HG03159 (cell line): ENCODE measurements around the gene TNPO1.

ENCODE experiments used
- ATAC-seq: cut with Tn5 transposase; IDR thresholded peaks from one replicate; pipeline ENCODE4 v1.9.1; 2021; ENCODE audit warnings: mild to moderate bottlenecking, moderate library complexity; ENCODE audit not compliant: unreplicated experiment

TNPO1 gene

DNA sequence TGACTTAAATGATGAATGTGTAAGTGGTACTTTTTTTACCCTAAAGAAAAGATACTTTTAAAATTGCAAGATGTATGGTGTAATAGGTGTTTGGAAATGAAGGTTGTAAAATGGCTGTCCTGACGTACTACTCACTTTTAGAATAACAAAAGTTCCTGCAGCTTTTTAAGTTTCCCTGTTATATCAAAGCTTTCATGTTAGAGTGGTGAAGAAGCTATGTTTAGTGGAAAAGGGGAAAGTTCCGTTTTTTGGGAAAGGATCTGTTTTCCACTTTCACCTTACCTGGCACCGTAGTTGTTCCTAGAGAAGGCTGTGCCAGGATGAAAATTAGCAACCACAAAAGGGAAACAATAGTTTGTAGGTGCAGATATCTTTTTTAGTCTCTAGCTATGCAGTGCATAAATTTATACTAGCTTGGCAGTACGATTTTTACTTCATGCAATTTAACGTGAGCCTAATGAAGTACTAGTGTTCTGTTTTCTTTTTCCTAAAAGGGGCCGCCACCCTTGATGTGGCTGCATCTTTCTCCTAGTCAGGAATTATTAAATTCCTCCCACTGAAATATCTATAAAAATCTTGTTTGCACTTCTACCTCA is 1.3 kb downstream of the TNPO1 start:
- no peak for ATAC-seq

DNA sequence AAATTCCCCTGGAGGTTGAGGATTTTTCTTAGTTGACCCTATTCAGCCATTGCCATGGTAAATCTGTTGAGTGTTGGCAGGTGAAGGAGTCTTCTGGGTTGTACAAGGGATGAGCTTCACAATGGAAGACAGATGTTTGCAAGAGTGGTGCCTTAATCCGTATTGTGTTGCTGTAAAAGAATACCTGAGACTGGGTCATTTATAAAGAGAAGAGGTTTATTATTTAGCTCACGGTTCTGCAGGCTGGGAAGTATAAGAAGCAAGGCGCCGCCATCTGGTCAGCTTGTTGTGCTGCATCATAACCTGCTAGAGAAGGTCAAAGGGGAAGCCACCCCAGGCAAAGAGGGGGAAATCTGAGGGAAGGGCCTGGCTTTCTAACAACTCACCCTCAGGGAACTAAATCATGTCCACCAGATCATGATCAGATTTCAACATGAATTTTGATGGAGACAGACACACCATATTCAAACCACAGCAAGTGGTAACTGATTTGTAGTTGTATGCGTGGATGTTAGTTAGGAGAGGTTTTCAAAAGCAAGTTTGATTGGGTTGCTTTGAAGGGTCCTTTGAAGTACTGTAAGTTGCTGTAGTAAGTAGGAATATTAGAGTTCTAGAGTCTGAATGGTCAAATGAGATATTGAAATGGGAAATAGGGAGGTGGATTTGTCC is 2.5 kb downstream of the TNPO1 start:
- peak; percentile 31 for ATAC-seq

DNA sequence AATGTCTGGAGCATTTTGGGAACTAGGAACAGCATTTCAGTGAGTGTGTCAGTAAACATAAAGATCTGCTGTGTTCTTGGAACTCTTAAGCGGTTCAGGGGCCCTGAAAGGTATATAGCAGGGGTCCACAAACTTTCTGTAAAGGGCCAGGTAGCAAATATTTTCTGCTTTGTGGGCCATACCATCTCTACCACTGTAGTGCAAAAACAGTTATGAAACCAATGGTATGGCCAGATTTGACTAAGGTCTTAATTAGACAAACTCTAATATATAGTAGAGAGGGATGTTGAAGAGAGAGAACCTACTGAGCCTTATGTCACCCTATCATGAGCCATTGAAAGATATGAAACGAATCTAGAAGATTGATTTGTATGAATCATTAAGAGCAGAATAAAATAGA is 5.3 kb downstream of the TNPO1 start:
- ATAC-seq = no peak

DNA sequence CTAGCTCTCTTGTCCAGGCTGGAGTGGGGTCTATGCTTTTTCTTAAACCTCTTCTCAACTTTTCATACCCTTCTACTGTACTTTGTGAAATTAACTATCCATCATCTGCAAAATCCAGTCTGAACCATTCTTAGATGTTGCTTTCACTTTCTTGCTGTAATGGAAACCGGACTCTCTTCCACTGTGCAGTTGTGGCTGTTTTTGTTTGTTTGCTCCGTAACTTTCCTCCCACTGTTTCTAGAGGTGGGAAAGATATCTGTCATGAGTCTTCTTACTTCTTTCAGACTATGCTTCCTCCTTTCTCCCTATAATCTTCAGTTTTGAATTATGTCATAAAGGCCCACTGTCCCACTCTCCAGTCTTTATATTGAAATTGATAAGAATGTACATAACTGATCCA is 6.5 kb downstream of the TNPO1 start:
- ATAC-seq = no peak

DNA sequence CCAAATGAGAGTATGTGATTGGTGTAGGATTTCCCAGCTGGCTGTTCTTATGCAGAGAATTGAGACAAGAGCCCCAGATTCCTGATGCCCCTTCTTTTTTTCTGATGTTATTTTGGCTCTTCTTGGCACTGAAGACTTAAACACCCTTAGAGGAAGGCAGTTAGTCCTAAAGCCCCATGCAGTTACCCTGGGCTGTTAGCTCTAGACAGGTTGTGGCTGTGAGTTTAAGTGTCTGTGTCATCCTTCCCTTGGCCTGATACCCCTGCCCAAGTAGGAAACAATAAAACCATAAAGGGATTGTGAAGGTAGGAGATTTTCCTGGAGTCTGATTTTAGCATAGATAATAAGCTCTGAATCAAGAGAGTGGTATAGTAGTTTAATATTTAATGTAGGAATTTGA is 13.2 kb downstream of the TNPO1 start:
- ATAC-seq = no peak

DNA sequence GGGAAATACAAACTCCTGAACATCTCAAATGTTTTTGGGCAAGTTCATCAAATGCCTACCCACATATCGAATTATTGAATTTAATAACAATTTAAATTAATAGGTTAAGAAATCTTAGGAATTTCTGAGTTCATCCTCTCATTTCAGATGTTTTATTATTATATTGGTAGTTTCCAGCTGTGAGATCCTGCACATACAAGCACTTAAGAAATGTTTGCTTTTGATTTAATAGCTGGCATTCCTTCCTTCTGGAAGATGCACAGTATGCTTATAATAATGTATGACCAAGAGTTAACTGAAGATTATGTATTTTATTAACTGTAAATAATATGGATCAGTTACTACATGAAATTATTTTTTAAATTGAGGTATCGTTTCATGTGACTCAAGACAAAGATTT is 13.9 kb downstream of the TNPO1 start:
- ATAC-seq = no peak

DNA sequence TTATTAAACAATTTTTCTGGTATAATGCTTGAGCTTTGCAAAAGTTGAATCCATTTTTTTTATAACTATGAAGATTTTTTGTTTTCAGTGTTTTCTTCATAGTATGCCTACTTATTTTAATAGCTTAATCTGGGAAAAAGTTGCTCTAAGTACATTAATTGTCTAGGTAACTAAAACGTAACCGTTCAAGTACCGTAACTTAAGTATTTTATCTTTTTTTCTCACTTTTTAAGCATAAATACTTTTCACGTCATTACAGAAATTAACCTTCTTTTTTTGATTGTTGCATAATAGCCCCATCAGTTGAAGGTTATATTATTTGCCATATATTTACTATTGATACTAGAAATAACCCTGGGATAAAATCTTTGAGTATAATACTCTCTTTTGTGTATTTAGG is 15.2 kb downstream of the TNPO1 start:
- no peak for ATAC-seq

DNA sequence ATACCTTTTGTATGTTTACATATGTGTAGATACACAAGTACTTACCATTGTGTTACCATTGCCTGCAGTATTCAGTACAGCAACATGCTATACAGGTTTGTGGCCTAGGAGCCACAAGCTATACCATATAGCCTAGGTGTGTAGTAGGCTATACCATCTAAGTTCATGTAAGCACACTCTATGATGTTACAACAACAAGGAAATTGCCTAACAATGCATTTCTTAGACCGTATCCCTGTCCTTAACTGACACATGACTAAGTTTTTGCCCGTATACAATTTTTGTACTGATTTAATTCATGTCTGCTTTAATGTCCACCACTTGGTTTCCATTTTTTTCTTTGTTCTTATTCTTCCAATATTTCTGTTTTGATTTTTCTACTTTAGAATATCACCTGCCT is 18.5 kb downstream of the TNPO1 start:
- no peak for ATAC-seq

DNA sequence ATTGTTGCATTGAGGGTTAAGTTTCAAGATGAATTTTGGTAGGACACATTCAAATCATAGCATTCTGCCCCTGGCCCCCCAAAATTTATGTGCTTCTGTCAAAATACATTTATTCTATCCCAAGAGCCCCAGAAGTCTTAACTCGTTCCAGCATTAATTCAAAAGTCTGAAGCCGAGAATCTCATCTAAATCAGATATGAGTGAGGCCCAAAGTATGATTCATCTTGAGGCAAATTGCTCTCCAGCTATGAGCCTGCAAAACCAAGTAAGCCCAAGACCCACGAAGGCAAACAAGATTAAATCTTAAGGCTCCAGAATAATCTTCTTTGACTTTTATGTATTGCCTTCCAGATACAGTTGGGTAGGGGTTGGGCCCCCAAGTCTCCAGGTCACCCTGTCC is 19.2 kb downstream of the TNPO1 start:
- ATAC-seq = no peak

DNA sequence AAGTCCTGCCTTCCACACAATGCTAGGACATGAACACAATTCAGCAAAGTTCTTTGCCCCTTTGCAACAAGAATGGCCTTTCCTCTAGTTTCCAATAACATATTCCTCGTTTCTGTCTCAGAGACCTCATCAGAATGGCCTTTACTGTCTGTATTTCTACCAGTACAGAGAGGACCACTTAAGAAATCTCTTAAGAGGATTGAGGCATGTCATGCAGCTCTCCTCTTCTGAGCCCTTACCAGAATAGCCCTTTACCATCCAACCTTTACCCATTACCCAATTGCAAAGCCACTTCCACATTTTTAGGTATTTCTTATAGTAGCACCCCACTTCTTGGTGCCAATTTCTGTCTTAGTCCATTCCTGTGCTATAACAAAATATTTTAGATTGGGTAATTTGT is 20.3 kb downstream of the TNPO1 start:
- ATAC-seq = no peak

DNA sequence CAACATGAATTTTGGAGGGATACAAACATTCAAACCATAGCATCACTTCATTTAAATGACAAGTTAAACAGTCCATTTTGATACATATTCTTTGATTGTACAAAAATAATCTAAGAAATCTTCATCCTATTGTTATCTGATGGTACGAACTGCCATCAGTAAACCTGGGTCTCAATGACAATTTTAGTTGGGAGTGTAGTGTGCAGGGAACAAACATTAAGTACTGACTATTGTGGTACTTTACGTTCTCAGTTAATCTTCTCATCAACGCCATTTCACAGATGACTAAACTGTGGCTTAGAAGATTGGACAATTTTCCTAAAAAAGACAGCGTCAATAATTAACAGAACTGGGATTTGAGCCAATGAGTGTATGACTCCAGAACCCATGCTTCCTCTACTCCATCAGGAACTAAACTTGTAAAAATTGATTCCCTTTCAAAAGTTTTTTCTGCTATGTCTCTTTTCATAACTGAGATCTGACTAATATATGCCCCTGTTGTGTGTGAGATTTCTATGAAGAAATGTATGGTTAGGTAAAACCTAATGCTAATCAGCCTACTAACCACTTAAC is 21.1 kb downstream of the TNPO1 start:
- ATAC-seq = no peak

DNA sequence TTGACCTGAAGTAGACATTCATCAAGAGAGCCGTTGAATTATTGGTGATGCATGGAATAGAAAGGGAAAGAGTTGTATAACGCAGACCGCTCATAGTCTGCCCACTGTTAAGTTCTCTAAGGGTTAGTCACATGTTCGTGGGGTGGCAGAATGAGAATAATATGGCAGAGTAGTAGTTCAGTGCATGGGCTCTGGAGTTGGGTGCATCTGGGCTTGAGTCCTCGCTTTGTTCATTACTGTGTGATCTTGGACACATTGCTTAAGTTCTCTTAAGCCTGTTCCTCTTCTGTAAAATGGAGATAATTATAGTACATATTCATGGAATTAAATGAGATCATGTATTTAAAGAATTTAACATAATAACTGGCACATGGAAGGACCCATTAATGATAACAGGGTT is 23.6 kb downstream of the TNPO1 start:
- ATAC-seq = no peak

DNA sequence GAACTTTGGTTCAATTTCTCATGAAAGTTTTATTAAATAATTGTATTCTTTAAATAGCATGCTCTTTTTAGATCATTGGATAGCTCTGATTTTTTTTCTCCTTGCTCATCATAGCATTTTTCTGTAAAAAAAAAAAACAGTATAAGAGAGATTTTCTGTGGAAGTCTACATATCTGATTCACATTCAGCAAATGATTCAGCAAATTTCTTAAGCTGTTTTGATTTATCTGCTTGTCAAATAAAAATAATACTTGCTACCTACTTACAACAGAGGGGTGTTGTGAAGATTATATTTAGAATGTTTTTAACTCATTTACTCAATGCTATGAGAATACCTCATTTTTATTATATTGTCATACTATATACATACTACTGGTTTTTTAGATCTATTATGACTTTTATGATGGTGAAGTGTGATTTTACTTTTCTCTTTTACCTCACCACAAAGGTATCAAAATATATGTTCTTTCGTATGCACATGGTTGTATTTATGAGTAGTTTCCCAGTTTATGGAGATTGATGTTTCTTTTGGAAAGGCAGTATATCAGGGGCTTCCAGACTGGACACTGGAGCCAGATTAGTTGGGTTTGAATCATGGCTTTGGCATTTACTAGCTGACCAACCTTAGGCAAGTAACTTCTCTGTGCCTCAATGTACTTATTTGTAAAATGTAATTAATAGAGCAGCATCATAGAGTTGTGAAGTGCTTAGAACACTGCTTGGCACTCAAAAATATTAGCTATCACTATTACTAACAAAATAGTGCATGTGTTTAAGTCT is 25.5 kb downstream of the TNPO1 start:
- no peak for ATAC-seq

DNA sequence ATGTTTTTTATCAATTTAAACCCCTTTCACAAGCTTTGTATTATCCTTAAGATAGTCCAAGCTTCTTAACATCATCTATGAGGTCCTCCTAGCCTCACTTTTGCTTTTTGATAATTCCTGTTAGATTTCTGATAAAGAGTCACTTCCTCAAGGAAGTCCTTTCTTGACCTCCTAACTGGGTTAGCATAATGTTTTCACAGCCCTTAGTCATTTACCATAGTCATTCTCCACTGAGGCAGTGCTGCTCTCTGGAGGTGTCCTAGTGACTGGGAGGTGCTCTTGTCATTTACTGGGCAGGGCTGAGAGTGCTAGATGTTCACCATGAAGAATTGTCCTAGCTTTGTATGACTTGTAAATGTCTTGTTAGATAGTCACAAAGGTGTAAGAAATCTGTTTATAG is 26.4 kb downstream of the TNPO1 start:
- no peak for ATAC-seq

DNA sequence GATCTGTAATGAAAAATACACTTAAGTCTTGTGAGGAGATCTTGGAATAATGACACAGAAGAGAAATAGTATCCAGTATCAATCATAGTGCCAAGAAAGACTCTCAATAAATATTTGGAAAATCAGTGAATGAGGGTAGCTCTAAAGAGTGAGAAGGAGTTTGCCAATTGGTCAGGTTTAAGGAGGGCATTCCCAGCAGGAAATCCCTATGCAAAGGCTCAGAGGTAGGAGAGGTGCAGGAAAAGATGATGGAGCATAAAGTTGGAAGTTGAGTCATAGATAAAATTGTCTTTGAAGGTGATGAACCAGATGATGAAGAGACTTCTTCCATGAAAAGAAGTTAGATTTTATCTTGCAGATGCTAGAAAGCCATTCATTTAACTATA is 27.8 kb downstream of the TNPO1 start:
- ATAC-seq = no peak

DNA sequence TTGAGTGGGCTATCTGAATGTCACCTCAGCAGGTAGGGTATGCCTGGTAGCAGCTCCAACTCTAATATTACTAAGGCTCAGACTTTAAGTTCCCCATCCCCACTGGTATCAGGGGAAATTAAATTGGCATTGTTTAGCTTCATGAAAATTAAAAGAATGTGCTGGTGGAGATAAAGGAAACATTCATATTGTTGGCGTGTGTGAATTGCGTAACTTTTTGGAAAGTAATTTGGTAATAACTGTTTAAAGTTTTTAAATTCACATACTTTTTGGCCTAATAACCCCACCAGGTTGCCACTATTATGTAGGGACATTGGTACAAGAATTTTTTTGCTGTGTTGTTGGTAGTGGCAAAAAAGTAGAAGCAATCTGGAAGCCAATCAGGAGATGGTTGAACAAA is 29.4 kb downstream of the TNPO1 start:
- ATAC-seq = no peak

DNA sequence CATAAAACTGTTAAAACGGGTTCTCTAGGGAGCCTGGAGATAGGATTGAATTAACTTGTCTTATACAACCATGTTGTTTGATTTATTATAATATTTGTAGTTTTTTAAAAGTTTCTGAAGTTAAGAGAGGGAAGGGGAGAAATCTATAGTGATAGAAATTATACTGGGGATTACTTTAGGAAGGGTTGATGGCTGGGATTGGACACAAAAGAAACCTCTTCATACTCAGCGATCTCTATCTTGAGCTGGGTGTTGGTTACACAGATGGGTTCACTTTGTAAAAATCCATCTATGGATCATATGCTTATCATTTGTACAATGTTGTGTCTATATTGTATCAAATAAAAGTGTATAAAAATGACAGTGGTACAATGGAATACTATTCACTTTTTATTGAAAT is 30.0 kb downstream of the TNPO1 start:
- no peak for ATAC-seq

DNA sequence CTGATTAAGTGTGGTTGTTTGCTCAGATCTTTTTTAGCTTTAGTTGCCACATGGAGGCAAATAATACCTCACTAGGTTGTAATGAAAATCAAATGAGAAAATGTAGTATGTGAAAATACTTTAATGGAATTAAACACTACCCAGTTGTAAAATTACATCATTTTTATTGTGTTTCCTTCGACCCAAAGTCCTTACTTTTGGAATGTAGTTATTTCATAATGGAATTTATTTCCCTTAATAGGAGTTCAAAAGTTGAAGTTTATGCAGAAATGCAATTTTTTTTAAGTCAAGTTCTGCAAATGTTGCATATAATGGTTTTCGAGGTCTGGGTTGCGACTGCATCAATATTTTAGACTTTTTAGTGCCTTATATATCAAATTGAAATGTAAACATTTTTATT is 31.0 kb downstream of the TNPO1 start:
- ATAC-seq = no peak

DNA sequence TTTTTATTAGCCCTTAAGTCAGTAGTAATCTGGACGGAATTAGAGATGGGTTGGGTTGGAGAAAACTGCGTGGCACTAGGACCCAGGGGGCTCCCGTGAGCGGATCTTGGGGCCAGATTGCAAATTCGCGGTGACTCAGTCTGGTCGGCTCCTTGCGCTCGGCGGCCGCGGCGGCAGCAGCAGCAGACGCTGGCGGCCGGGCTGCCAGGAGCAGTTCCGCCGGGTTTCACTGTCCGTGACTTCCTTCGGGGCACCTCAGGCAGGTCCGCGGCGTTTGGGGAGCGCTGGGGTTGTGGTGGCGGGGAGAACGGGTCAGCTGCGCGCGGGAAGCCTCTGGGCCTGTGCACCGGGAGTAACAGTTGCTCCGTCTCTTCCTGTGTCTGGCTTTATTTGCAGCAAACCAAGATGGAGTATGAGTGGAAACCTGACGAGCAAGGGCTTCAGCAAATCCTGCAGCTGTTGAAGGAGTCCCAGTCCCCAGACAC is 31.6 kb downstream of the TNPO1 start:
- peak; percentile 71 for ATAC-seq

DNA sequence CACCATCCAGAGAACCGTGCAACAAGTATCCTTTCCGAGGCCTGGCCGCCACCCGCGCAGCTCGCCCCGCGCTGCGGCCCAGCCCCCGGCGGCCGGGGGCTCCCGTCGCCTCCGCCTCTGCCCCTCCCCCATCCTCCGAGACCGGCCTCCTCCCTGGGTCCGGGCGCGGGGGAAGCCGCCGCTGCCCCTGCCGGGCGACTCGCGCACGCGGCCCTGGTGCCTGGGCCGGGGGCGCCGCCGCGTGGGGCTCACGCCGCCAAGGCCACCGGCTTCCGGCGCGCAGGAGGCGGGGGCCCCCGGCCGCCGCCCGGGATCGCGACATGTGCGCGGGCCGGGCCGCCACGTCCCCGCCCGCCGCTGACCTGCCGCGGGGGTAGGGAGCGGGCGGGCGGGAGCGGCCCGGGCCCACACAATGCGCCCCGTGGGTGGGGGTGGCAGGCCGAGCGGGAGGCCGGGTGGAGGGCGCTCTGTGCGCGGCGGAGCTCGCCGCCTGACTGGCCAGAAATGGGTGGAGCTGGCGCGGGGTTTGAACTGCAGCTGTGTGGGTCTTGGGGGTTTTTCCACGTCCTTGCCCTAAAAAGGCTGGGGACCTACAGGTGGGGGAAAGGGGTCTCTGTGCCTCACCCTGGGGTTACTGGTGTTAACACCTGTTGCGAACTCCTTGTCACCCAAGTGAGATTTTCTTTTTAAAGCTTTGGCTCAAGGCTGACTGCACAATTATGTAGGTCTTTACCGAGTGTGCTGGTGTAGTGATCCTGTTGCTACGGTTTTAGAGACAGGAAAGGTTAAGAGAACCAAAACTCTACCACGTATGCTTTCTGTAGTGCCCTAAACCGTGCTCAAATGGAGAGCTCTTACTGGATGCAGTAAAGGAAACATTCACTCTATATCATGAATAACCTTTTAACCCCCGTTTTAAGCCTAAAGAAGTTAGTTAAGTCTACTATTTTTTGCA is 32.3 kb downstream of the TNPO1 start:
- ATAC-seq = peak; percentile 53

DNA sequence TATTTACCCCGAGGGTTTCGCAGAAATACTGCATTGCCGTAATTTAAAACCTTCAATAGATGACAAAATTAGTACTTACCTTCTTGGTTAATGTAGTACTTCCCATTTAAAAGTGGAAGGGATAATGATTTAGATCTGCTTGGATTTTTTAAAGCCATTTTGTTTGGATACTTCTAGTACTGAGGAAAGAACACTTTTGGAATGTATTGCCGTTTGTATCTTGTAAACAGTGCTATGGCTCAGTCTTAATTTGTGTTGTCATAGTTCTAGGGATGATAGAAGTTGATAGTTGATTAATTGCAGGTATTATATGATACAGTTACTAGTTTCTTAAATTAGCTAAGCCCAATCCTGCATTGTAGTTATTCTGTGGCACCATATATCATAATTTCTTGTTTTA is 33.1 kb downstream of the TNPO1 start:
- no peak for ATAC-seq
